Measurements from ENCODE around the gene PLEKHA7. TPM values are rescaled to one million over a fixed set of nuclear protein-coding genes. Genes with fewer than 3 reads are reported as not detected.

The PLEKHA7 gene
- total RNA-seq, 1 experiment from 2014 or later, result 1.7 TPM

GRCh38 chr11:16874275-16874975 is 139.8 kb downstream of the PLEKHA7 start:
- TF ChIP-seq, protein P1, sequence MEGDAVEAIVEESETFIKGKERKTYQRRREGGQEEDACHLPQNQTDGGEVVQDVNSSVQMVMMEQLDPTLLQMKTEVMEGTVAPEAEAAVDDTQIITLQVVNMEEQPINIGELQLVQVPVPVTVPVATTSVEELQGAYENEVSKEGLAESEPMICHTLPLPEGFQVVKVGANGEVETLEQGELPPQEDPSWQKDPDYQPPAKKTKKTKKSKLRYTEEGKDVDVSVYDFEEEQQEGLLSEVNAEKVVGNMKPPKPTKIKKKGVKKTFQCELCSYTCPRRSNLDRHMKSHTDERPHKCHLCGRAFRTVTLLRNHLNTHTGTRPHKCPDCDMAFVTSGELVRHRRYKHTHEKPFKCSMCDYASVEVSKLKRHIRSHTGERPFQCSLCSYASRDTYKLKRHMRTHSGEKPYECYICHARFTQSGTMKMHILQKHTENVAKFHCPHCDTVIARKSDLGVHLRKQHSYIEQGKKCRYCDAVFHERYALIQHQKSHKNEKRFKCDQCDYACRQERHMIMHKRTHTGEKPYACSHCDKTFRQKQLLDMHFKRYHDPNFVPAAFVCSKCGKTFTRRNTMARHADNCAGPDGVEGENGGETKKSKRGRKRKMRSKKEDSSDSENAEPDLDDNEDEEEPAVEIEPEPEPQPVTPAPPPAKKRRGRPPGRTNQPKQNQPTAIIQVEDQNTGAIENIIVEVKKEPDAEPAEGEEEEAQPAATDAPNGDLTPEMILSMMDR (conservative IDR thresholded peaks at IDR 0.05; ENCODE audit: low read depth, low read length), result no peak
- TF ChIP-seq EZH2 (IDR thresholded peaks at IDR 0.05; ENCODE audit: borderline replicate concordance, low read depth, low read length, poor library complexity, severe bottlenecking), result no peak
- H3K4me1 ChIP-seq (ENCODE audit: insufficient read depth, low read length, poor library complexity, severe bottlenecking), result peaks cover 11% of the 10 kb centered on the region
- intact Hi-C loops (cut with micrococcal nuclease; ENCODE audit: unreplicated experiment), result no loop called here
- no peaks in the 10 kb centered on the region for H3K27me3 ChIP-seq (replicated peaks; ENCODE audit: insufficient read depth, low read depth, low read length, poor library complexity)
- BruUV-seq (replicated peaks), result no TSS peak
- DNase-seq (ENCODE audit: low spot score), result no peak
- no peaks in the 10 kb centered on the region for H3K9me3 ChIP-seq (ENCODE audit: low read depth, low read length, poor library complexity, severe bottlenecking)
- H3K36me3 ChIP-seq (ENCODE audit: insufficient read depth, low read length, poor library complexity, severe bottlenecking), result no peaks in the 10 kb centered on the region
- POLR2A ChIA-PET (ENCODE audit: low non-redundant PET), result interaction anchor here (0.6 kb wide), 1 partner anchor 15 kb away, joined by 4 read pairs; no protein-coding TSS in a partner anchor
- CTCF ChIA-PET, result no interaction called here
- no peak overlapping the region for H3K27ac ChIP-seq (ENCODE audit: low read depth, low read length, poor library complexity, severe bottlenecking)
- no peak overlapping the region for H3K4me3 ChIP-seq (ENCODE audit: low read depth, low read length, poor library complexity, severe bottlenecking)

- BruUV-seq (replicated peaks), result no TSS peak
- Histone ChIP-seq H3K27me3 (replicated peaks; ENCODE audit: insufficient read depth, low read depth, low read length, poor library complexity) (no peaks in the 10 kb centered on the region), H3K4me1 (ENCODE audit: insufficient read depth, low read length, poor library complexity, severe bottlenecking) (peaks cover 11% of the 10 kb centered on the region), H3K9me3 (ENCODE audit: low read depth, low read length, poor library complexity, severe bottlenecking) (no peaks in the 10 kb centered on the region), H3K36me3 (ENCODE audit: insufficient read depth, low read length, poor library complexity, severe bottlenecking) (no peaks in the 10 kb centered on the region), H3K27ac (ENCODE audit: low read depth, low read length, poor library complexity, severe bottlenecking) (no peak overlapping the region), H3K4me3 (ENCODE audit: low read depth, low read length, poor library complexity, severe bottlenecking) (no peak overlapping the region)
- no peak for DNase-seq (ENCODE audit: low spot score)
- intact Hi-C loops (cut with micrococcal nuclease; ENCODE audit: unreplicated experiment), result no loop called here
- CTCF ChIA-PET, result no interaction called here
- no peak for TF ChIP-seq EZH2 (IDR thresholded peaks at IDR 0.05; ENCODE audit: borderline replicate concordance, low read depth, low read length, poor library complexity, severe bottlenecking)
- TF ChIP-seq, protein P1 (conservative IDR thresholded peaks at IDR 0.05; ENCODE audit: low read depth, low read length), result no peak
- POLR2A ChIA-PET (ENCODE audit: low non-redundant PET), result no interaction called here
These were observed 140.9 kb downstream of the PLEKHA7 start for GRCh38 chr11:16873289-16873688.

DNA sequence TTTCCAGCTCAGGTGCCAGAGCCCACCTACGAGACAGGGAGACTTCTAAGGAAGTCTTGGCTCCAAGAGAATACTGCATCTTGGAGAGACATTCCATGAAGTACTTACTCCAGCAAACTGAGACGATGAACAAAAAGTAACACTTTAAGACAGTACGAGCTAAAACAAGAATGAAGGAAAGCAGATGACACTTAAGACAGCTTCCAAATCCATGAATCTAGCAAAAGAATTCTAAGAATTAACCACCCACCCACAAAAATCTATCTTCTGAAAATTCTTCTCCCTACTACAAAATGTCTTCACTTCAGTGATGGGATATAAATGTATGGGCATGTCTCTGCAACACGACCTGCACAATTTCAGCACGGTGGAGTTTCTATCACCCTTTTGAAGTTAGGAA is 142.8 kb downstream of the PLEKHA7 start:
- TF ChIP-seq, protein P1 (conservative IDR thresholded peaks at IDR 0.05; ENCODE audit: low read depth, low read length), result no peak
- TF ChIP-seq EZH2 (IDR thresholded peaks at IDR 0.05; ENCODE audit: borderline replicate concordance, low read depth, low read length, poor library complexity, severe bottlenecking), result no peak
- no peaks in the 10 kb centered on the region for H3K27me3 ChIP-seq (replicated peaks; ENCODE audit: insufficient read depth, low read depth, low read length, poor library complexity)
- H3K4me1 ChIP-seq (ENCODE audit: insufficient read depth, low read length, poor library complexity, severe bottlenecking), result peaks cover 9% of the 10 kb centered on the region
- BruUV-seq (replicated peaks), result no TSS peak
- no peaks in the 10 kb centered on the region for H3K36me3 ChIP-seq (ENCODE audit: insufficient read depth, low read length, poor library complexity, severe bottlenecking)
- no peak overlapping the region for H3K4me3 ChIP-seq (ENCODE audit: low read depth, low read length, poor library complexity, severe bottlenecking)
- intact Hi-C loops (cut with micrococcal nuclease; ENCODE audit: unreplicated experiment), result no loop called here
- no peak for DNase-seq (ENCODE audit: low spot score)
- H3K9me3 ChIP-seq (ENCODE audit: low read depth, low read length, poor library complexity, severe bottlenecking), result no peaks in the 10 kb centered on the region
- H3K27ac ChIP-seq (ENCODE audit: low read depth, low read length, poor library complexity, severe bottlenecking), result no peak overlapping the region
- ChIA-PET POLR2A (ENCODE audit: low non-redundant PET) (no interaction called here), CTCF (no interaction called here)
